Measurements from ENCODE around the gene NOB1.

The NOB1 gene

DNA sequence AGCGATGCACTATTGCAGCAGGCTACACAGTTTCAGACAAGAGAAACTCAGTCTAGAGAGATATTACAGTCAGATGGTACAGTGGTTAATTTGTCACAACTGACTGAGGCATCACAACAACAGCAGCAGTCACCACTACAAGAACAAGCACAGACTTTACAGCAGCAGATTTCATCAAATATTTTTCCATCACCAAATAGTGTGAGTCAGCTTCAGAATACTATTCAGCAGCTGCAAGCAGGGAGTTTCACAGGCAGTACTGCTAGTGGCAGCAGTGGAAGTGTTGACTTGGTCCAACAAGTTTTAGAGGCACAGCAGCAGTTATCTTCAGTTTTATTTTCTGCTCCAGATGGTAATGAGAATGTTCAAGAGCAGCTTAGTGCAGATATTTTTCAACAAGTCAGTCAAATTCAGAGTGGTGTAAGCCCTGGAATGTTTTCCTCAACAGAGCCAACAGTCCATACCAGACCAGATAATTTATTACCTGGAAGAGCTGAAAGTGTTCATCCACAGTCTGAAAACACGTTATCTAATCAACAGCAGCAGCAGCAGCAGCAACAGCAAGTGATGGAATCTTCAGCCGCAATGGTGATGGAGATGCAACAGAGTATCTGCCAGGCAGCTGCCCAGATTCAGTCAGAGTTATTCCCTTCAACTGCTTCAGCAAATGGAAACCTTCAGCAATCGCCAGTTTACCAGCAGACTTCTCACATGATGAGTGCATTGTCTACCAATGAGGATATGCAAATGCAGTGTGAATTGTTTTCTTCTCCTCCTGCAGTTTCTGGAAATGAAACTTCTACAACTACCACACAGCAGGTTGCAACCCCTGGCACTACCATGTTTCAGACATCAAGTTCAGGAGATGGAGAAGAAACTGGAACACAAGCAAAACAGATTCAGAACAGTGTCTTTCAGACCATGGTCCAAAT lies 62.5 kb downstream of the NOB1 start:
- Histone ChIP-seq H3K9ac (ENCODE audit: low read length) (no peak overlapping the region), H2AFZ (ENCODE audit: low read length) (no peak overlapping the region), H3K4me3 (ENCODE audit: low read depth, low read length, poor library complexity, severe bottlenecking) (no peak overlapping the region), H3K79me2 (ENCODE audit: insufficient read depth, low read length) (no peaks in the 10 kb centered on the region), H3K4me2 (ENCODE audit: low read length) (no peak overlapping the region), H3F3A (ENCODE audit: insufficient read depth, low read length) (no peaks in the 10 kb centered on the region), H3K4me1 (ENCODE audit: insufficient read depth, low read length, severe bottlenecking) (no peaks in the 10 kb centered on the region), H3K27me3 (ENCODE audit: insufficient read depth, low read length) (no peaks in the 10 kb centered on the region), H3K36me3 (ENCODE audit: insufficient read depth, low read length) (peaks cover 59% of the 10 kb centered on the region), H3K27ac (ENCODE audit: low read depth, low read length, poor library complexity, severe bottlenecking) (no peak overlapping the region), H3K9me2 (ENCODE audit: low read depth, low read length) (no peaks in the 10 kb centered on the region), H3K9me3 (ENCODE audit: low read length) (no peaks in the 10 kb centered on the region), H4K20me1 (ENCODE audit: insufficient read depth, low read length) (no peaks in the 10 kb centered on the region)
- TF ChIP-seq, protein P1, sequence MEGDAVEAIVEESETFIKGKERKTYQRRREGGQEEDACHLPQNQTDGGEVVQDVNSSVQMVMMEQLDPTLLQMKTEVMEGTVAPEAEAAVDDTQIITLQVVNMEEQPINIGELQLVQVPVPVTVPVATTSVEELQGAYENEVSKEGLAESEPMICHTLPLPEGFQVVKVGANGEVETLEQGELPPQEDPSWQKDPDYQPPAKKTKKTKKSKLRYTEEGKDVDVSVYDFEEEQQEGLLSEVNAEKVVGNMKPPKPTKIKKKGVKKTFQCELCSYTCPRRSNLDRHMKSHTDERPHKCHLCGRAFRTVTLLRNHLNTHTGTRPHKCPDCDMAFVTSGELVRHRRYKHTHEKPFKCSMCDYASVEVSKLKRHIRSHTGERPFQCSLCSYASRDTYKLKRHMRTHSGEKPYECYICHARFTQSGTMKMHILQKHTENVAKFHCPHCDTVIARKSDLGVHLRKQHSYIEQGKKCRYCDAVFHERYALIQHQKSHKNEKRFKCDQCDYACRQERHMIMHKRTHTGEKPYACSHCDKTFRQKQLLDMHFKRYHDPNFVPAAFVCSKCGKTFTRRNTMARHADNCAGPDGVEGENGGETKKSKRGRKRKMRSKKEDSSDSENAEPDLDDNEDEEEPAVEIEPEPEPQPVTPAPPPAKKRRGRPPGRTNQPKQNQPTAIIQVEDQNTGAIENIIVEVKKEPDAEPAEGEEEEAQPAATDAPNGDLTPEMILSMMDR (IDR thresholded peaks at IDR 0.05; ENCODE audit: low read length): no peak
- no peak for TF ChIP-seq EZH2 (IDR thresholded peaks at IDR 0.05; ENCODE audit: borderline replicate concordance, low read length)

Measured in OCI-LY1 (cell line).